Common myeloid progenitor, CD34-positive (primary cell): ENCODE results near the gene PKN2.
A peak's percentile ranks its signal among the peaks of the same experiment; 100 is the strongest.
"Not testable (repeated sequence)": the region's sequence is repeated elsewhere in the genome, so short reads cannot be mapped to it uniquely, and the experiment has no call there.

Experiments used
- CTCF ChIA-PET: fragments of 350-600 bp; sonication (Branson Sonifier 250); formaldehyde crosslinking; loops from one replicate; lab custom pipeline; 2021; ENCODE audit warnings: antibody characterized with exemption; lab: Charles Lee
- POLR2A ChIA-PET: fragments of 350-600 bp; sonication (Branson Sonifier 250); formaldehyde crosslinking; loops from one replicate; lab custom pipeline; 2021; ENCODE audit warnings: antibody characterized with exemption; lab: Charles Lee
- DNase-seq, 3 donors: peaks; one replicate each; pipeline versions ENCODE4 v3.0.0 to v3.0.0-alpha.2; 2013
- H3K27ac ChIP-seq, 2 experiments: 1 replicate in 1 of 2; 2 replicates in 1 of 2; pipeline ENCODE4 v1.7.0; 2013; ENCODE audit warnings: inconsistent platforms in 2 of 2, low read length in 2 of 2, mild to moderate bottlenecking in 2 of 2, low read depth in 1 of 2, moderate library complexity in 1 of 2; ENCODE audit not compliant: severe bottlenecking in 2 of 2, insufficient read depth in 1 of 2, poor library complexity in 1 of 2
- H3K27me3 ChIP-seq, 5 experiments: replicated peaks in 2 of 5; 1 replicate in 3 of 5; 2 replicates in 2 of 5; pipeline versions ENCODE4 v1.6.1 to v1.7.0; 2013; ENCODE audit warnings: low read length in 4 of 5, mild to moderate bottlenecking in 2 of 5, moderate library complexity in 2 of 5, inconsistent platforms in 1 of 5; ENCODE audit not compliant: insufficient read depth in 5 of 5, control insufficient read depth in 4 of 5
- H3K36me3 ChIP-seq, 4 experiments: 1 replicate in 2 of 4; 2 replicates in 2 of 4; pipeline versions ENCODE4 v1.6.1 to v1.7.0; 2013; ENCODE audit warnings: low read length in 3 of 4, control low read depth in 1 of 4, mild to moderate bottlenecking in 1 of 4; ENCODE audit not compliant: control insufficient read depth in 4 of 4, insufficient read depth in 4 of 4
- H3K4me1 ChIP-seq, 4 experiments: 1 replicate in 3 of 4; 2 replicates in 1 of 4; pipeline versions ENCODE4 v1.6.1 to v1.7.1; 2013; ENCODE audit warnings: low read length in 3 of 4, mild to moderate bottlenecking in 3 of 4, control low read depth in 1 of 4, inconsistent platforms in 1 of 4, moderate library complexity in 1 of 4; ENCODE audit not compliant: control insufficient read depth in 4 of 4, insufficient read depth in 4 of 4; ENCODE audit errors: control extremely low read depth in 1 of 4
- H3K4me3 ChIP-seq, 7 experiments: 1 replicate in 4 of 7; 2 replicates in 3 of 7; pipeline versions ENCODE4 v1.5.1 to v1.7.0; 2013; ENCODE audit warnings: mild to moderate bottlenecking in 7 of 7, low read length in 6 of 7, moderate library complexity in 6 of 7, inconsistent platforms in 2 of 7, low read depth in 2 of 7, control low read depth in 1 of 7; ENCODE audit not compliant: insufficient read depth in 4 of 7, control insufficient read depth in 1 of 7; ENCODE audit errors: extremely low read depth in 1 of 7
- H3K9me3 ChIP-seq, 5 experiments: 1 replicate in 4 of 5; 2 replicates in 1 of 5; pipeline versions ENCODE4 v1.6.1 to v1.7.1; 2013; ENCODE audit warnings: low read length in 4 of 5, mild to moderate bottlenecking in 2 of 5, inconsistent platforms in 1 of 5, low read depth in 1 of 5, moderate library complexity in 1 of 5; ENCODE audit not compliant: control insufficient read depth in 4 of 5, insufficient read depth in 2 of 5; ENCODE audit errors: control extremely low read depth in 1 of 5
- WGBS: methylation state at CpG from one replicate; pipeline ENCODE4 v1.1.5; 2013; ENCODE audit not compliant: insufficient coverage; 5-methylcytosine and 5-hydroxymethylcytosine counted together

The PKN2 gene

DNA sequence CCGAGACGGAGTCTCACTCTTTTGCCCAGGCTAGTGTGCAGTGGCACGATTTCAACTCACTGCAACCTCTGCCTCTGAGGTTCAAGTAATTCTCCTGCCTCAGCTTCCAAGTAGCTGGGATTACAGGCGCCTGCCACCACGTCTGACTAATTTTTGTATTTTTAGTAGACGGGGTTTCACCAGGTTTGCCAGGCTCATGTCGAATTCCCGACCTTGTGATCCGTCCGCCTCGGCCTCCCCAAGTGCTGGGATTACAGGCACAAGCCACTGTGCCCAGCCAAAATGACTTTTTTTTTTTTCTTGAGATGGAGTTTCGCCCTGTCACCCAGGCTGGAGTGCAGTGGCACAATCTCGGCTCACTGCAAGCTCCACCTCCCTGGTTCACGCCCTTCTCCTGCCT lies 185.6 kb downstream of the PKN2 start:
- CTCF ChIA-PET, H3K27me3 ChIP-seq, H3K36me3 ChIP-seq, DNase-seq, H3K27ac ChIP-seq, H3K4me3 ChIP-seq, H3K9me3 ChIP-seq: not testable (repeated sequence)
- peaks cover 0 to 14% (median 10%) of the 10 kb centered on the region in 4 experiments for H3K4me1 ChIP-seq
- POLR2A ChIA-PET: interaction anchor here (0.6 kb wide), 1 partner anchor 487 kb away, joined by 3 read pairs; no protein-coding TSS in a partner anchor
- WGBS: 97% methylated on average over 12 of the region's 14 CpGs

DNA sequence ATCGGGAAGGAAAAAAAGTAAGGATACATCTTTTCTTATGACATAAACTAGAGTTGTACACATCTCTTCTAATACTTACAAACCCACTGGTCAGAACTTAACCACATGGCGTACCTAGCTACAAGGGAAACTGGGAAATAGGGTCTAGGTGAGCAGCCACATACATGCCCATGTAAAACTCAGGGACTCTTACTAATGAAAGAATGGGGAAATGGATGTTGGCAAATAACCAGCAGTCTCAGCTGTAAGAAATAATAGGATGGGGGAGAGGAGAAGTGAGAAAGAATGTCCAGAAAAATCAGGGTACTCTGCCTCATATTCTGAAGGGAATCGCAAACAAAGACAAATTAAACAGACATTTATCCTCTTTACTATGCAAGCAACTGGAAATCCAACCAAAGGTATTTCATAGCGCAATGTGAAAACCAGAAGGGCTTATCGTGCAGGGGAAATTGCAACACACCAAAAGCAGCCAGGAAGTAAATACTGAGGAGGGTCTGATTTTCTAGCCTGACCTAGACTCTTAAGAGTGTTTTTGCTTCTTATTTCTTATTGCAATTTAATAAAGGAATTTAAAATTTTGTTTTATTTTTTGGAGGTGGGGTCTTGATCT lies 189.8 kb downstream of the PKN2 start:
- H3K27ac ChIP-seq: no peak overlapping the region
- 33% methylated on average over 3 of the region's 5 CpGs for WGBS
- DNase-seq: peak; percentile 23 to 65 (median 53)

DNA sequence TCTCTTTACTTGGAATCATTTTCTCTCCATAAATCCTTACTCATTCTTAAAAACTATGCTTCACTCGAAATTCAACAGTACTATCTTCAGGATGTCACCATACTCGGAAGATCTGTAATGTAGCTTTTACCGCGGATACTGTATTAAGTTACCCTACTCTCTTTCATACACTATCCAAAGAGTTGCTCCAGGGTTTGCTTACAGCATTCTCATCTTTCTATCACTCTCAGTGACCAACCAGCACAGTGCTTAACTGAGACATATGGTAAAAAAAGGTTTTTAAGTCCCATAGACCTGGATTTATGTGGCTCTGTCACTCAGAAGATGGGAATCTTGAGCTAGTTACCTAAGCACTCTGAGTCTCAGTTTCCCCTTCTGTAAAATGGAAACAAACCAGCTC lies 191.5 kb downstream of the PKN2 start:
- Histone ChIP-seq H3K27me3 (no peaks in the 10 kb centered on the region), H3K4me1 (peaks cover 0 to 15% (median 10%) of the 10 kb centered on the region in 4 experiments), H3K9me3 (no peaks in the 10 kb centered on the region), H3K4me3 (no peak overlapping the region), H3K27ac (no peak overlapping the region), H3K36me3 (peaks cover 0 to 19% (median 10%) of the 10 kb centered on the region in 4 experiments)
- no peak for DNase-seq
- ChIA-PET POLR2A (no interaction called here), CTCF (interaction anchor here (1.0 to 6.4 kb wide), 6 partner anchors 11 to 218 kb away, joined by 3 to 59 read pairs (median 4); partner anchors contain the start of gene GTF2B)
- 96% methylated on average over 4 of the region's 4 CpGs for WGBS

More for the DNA sequence above, 189.8 kb downstream of the PKN2 start:
- ChIA-PET CTCF (interaction anchor here (0.7 to 1.4 kb wide), 3 partner anchors 9 to 140 kb away, joined by 3 read pairs; no protein-coding TSS in a partner anchor), POLR2A (interaction anchor here (0.5 to 0.6 kb wide), 2 partner anchors 77 to 197 kb away, joined by 5 read pairs; no protein-coding TSS in a partner anchor)
- Histone ChIP-seq H3K4me1 (peaks cover 0 to 15% (median 10%) of the 10 kb centered on the region in 4 experiments), H3K4me3 (peak overlapping the region in 1 of 7 experiments; percentile 20), H3K27me3 (no peaks in the 10 kb centered on the region), H3K9me3 (no peaks in the 10 kb centered on the region), H3K36me3 (peaks cover 0 to 15% (median 5%) of the 10 kb centered on the region in 4 experiments)

DNA sequence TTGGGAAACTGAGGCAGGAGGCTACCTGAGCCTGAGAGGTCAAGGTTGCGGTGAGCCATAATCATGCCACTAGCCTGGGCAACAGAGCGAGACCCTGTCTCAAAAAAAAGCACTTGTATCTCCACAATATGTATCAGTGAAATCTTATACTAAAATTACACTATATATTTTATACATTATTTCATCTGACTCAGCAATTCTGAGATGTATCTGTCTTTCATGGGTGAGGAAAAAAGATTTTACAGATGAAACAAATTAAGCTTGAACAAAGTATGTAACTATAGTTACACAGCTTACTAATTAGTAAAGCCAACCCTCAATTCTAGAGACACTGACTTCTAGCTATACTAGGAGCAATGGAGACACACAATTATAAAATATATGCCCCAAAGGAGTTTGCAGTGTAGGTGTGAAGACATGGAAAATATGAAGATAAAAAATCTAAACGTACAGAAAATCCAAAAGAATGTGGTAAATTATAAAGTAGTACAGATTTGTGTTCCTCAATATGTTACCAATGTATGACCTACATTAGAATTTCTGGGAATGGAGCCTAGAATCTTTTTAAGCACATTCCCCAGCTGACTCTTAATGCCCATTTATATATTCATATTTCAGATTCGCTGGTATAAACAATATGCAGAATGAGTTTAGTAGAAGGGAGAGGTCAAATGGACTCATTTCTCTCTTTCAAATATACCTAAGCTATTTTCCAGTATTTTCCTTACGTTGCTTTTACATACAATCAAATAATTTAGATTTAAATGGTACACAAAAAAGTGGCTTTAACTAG lies 192.7 kb downstream of the PKN2 start:
- peaks cover 0 to 23% (median 15%) of the 10 kb centered on the region in 4 experiments for H3K36me3 ChIP-seq
- no peak overlapping the region for H3K27ac ChIP-seq
- no CpG with 5 or more reads among the region's 5 CpGs for WGBS
- no peak overlapping the region for H3K4me3 ChIP-seq
- POLR2A ChIA-PET: interaction anchor here (0.9 kb wide), 1 partner anchor 14 kb away, joined by 3 read pairs; no protein-coding TSS in a partner anchor
- no peaks in the 10 kb centered on the region for H3K9me3 ChIP-seq
- H3K27me3 ChIP-seq: no peaks in the 10 kb centered on the region
- peaks cover 0 to 15% (median 10%) of the 10 kb centered on the region in 4 experiments for H3K4me1 ChIP-seq
- CTCF ChIA-PET: interaction anchor here (0.8 to 6.4 kb wide), 10 partner anchors 12 to 222 kb away, joined by 3 to 59 read pairs (median 4); partner anchors contain the start of gene GTF2B
- no peak for DNase-seq

DNA sequence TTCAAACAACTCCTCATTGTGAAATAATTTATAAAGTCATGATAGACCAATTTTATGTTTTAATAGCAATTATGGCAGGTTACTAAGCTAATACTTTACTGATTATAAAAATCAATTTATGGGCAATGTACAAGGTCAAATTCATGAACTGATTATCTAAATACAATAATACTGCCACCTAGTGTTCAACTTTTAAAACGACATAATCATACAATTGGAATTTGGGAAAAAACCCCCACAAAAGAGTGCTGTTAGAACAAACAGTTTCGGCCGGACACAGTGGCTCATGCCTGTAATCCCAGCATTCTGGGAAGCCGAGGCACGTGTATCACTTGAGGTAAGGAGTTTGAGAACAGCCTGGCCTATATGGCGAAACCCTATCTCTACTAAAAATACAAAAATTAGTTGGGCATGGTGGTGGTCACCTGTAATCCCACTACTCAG lies 193.3 kb downstream of the PKN2 start:
- 50% methylated on average over 4 of the region's 6 CpGs for WGBS
- POLR2A ChIA-PET: interaction anchor here (0.9 kb wide), 1 partner anchor 13 kb away, joined by 3 read pairs; no protein-coding TSS in a partner anchor

DNA sequence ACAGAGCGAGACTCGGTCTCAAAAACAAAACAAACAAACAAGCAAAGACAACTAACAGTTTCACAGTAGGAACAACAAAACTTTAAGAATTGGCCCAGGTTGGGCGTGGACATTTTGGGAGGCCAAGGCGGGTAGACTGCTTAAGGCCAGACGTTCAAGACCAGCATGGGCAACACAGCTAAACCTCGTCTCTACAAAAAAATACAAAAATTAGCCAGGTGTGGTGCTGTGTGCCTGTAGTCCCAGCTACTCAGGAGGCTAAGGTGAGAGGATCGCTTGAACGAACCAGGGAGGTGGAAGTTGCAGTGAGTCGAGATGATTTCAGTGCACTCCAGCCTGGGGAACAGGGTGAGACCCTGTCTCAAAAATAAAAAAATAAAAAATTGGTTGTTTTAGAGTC lies 193.8 kb downstream of the PKN2 start:
- 89% methylated on average over 6 of the region's 9 CpGs for WGBS
- H3K9me3 ChIP-seq: no peaks in the 10 kb centered on the region
- no peak overlapping the region for H3K27ac ChIP-seq
- H3K36me3 ChIP-seq: peaks cover 4 to 32% (median 16%) of the 10 kb centered on the region in 4 experiments
- no peak for DNase-seq
- CTCF ChIA-PET: interaction anchor here (1.0 to 6.4 kb wide), 6 partner anchors 11 to 222 kb away, joined by 3 to 59 read pairs (median 6); partner anchors contain the start of gene GTF2B
- POLR2A ChIA-PET: interaction anchor here (0.9 kb wide), 1 partner anchor 13 kb away, joined by 4 read pairs; no protein-coding TSS in a partner anchor
- peaks cover 0 to 15% (median 10%) of the 10 kb centered on the region in 4 experiments for H3K4me1 ChIP-seq
- no peak overlapping the region for H3K4me3 ChIP-seq
- no peaks in the 10 kb centered on the region for H3K27me3 ChIP-seq

More for the DNA sequence above, 193.3 kb downstream of the PKN2 start:
- Histone ChIP-seq H3K27me3 (no peaks in the 10 kb centered on the region), H3K4me3 (no peak overlapping the region), H3K9me3 (no peaks in the 10 kb centered on the region), H3K27ac (no peak overlapping the region), H3K36me3 (peaks cover under 1 to 29% (median 16%) of the 10 kb centered on the region in 4 experiments), H3K4me1 (peaks cover 0 to 15% (median 10%) of the 10 kb centered on the region in 4 experiments)
- CTCF ChIA-PET: interaction anchor here (1.0 to 6.4 kb wide), 7 partner anchors 11 to 223 kb away, joined by 3 to 59 read pairs (median 5); partner anchors contain the start of gene GTF2B
- peak in 1 of 3 donors; percentile 21 for DNase-seq
